Transverse colon (tissue), 4 donors: Measurements from ENCODE around the gene SLC6A15. TPM values are rescaled to one million over a fixed set of nuclear protein-coding genes. Genes with fewer than 3 reads are reported as not detected.

Experiments
- DNase-seq: peaks from one replicate; pipeline ENCODE4 v3.0.0-alpha.2; 2019
- H3K27ac ChIP-seq, 4 donors: fragments of 200-600 bp; sonication (generic); 2 replicates each; pipeline ENCODE4 v1.5.1; 2016 to 2018; ENCODE audit warnings: inconsistent platforms in 4 of 4
- H3K27me3 ChIP-seq: fragments of 200-600 bp; sonication (generic); 2 replicates; pipeline ENCODE4 v1.5.1; 2017; ENCODE audit warnings: inconsistent platforms
- H3K36me3 ChIP-seq, 4 donors: fragments of 200-600 bp; sonication (generic); 2 replicates each; pipeline ENCODE4 v1.5.1; 2017 to 2019; ENCODE audit warnings: inconsistent platforms in 4 of 4
- H3K4me1 ChIP-seq, 4 donors: fragments of 200-600 bp; sonication (generic); 2 replicates each; pipeline ENCODE4 v1.5.1; 2017 to 2020; ENCODE audit warnings: inconsistent platforms in 4 of 4
- H3K4me3 ChIP-seq, 4 donors: fragments of 200-600 bp; sonication (generic); 1 replicate in 1 of 4; 2 replicates in 3 of 4; pipeline versions ENCODE4 v1.5.1 to v1.6.1; 2017 to 2019; ENCODE audit warnings: inconsistent platforms in 4 of 4
- H3K9me3 ChIP-seq, 2 donors: fragments of 200-600 bp; sonication (generic); 2 replicates each; pipeline ENCODE4 v1.5.1; 2017 to 2019; ENCODE audit warnings: inconsistent platforms in 2 of 2
- CTCF ChIP-seq, 5 experiments: fragments of 200-600 bp in 3 of 5; fragments of 450-650 bp in 2 of 5; sonication (generic) in 3 of 5; IDR thresholded peaks; 1 replicate in 2 of 5; 2 replicates in 3 of 5; pipeline ENCODE4 v1.5.1; 2016 to 2017; ENCODE audit warnings: antibody characterized with exemption in 5 of 5, inconsistent platforms in 3 of 5, mild to moderate bottlenecking in 2 of 5, moderate library complexity in 1 of 5
- EP300 ChIP-seq: sonication (generic); formaldehyde crosslinking; IDR thresholded peaks from one replicate; pipeline ENCODE4 v1.6.1; 2017; ENCODE audit warnings: antibody characterized with exemption, low read depth
- POLR2A ChIP-seq: fragments of 450-650 bp; IDR thresholded peaks from one replicate; pipeline ENCODE4 v1.6.1; 2016; ENCODE audit warnings: antibody characterized with exemption, mild to moderate bottlenecking, moderate library complexity
- POLR2AphosphoS5 ChIP-seq, 3 donors: sonication (generic); formaldehyde crosslinking; IDR thresholded peaks; one replicate each; pipeline ENCODE4 v1.6.1; 2016; ENCODE audit warnings: antibody characterized with exemption in 3 of 3
- WGBS, 2 donors: methylation state at CpG; one replicate each; pipeline ENCODE4 v1.1.5; 2018; ENCODE audit warnings: low coverage in 1 of 2; 5-methylcytosine and 5-hydroxymethylcytosine counted together
- in situ Hi-C, 4 donors: fragments of 200-750 bp; cut with MboI; loops; one replicate each; pipeline versions ENCODE4 v1.15.0 to v1.15.1; 2017; ENCODE audit warnings: low sequenced_read_pairs in 3 of 4, low pct_ligation_motif_present in 1 of 4, low pct_unique_long_range_greater_than_20kb in 1 of 4
- intact Hi-C: fragments of 100-400 bp; cut with DNase I; formaldehyde crosslinking; loops from one replicate; pipeline ENCODE4 v1.15.1; 2023; ENCODE audit warnings: low total_unique reads
- total RNA-seq, 4 donors: library from RNA; depleted of rRNA; stranded (reverse); fragments of >200 nt; gene quantifications; one replicate each; pipeline ENCODE4 v1.1.0, GENCODE V29; 2016

The SLC6A15 gene
- total RNA-seq, 4 donors from 2014 or later = 0.27 to 0.79 (median 0.37) TPM; not detected in 1

- no peak for DNase-seq
- in situ Hi-C loops (no loop called here), intact Hi-C loops (no loop called here)
- TF ChIP-seq POLR2AphosphoS5 (IDR thresholded peaks at IDR 0.05) (no peak), EP300 (no peak), POLR2A (no peak), CTCF (IDR thresholded peaks at IDR 0.05) (no peak)
- Histone ChIP-seq H3K27me3 (peaks cover 60% of the 10 kb centered on the region), H3K4me3 (peak overlapping the region in 2 of 4 donors; percentile 33 to 48), H3K36me3 (no peaks in the 10 kb centered on the region), H3K4me1 (peaks cover 0 to 25% (median 16%) of the 10 kb centered on the region in 4 donors), H3K27ac (no peak overlapping the region), H3K9me3 (no peaks in the 10 kb centered on the region)
- WGBS, 2 donors = 19 to 38% methylated on average over 2 to 9 of the region's 9 CpGs
These were observed 523 bp upstream of the SLC6A15 start for GRCh38 chr12:84913129-84913515.

GRCh38 chr12:84911271-84912197 lies 1.1 kb downstream of the SLC6A15 start:
- Histone ChIP-seq H3K27ac (no peak overlapping the region), H3K4me3 (peak overlapping the region in 3 of 4 donors; percentile 20 to 48 (median 33)), H3K36me3 (no peaks in the 10 kb centered on the region), H3K4me1 (peaks cover 0 to 25% (median 16%) of the 10 kb centered on the region in 4 donors), H3K9me3 (no peaks in the 10 kb centered on the region), H3K27me3 (peaks cover 60% of the 10 kb centered on the region)
- WGBS, 2 donors = 5 to 6% methylated on average over 8 to 48 of the region's 48 CpGs
- DNase-seq = peak; percentile 22
- in situ Hi-C loops = no loop called here
- TF ChIP-seq EP300 (no peak), POLR2AphosphoS5 (IDR thresholded peaks at IDR 0.05) (no peak), POLR2A (no peak), CTCF (IDR thresholded peaks at IDR 0.05) (no peak)
- intact Hi-C loops = no loop called here

GRCh38 chr12:84910549-84911241 lies 1.9 kb downstream of the SLC6A15 start:
- H3K27ac ChIP-seq = no peak overlapping the region
- peak overlapping the region in 3 of 4 donors; percentile 20 to 48 (median 33) for H3K4me3 ChIP-seq
- peaks cover 0 to 25% (median 16%) of the 10 kb centered on the region in 4 donors for H3K4me1 ChIP-seq
- TF ChIP-seq EP300 = no peak
- no peak for TF ChIP-seq POLR2A
- TF ChIP-seq CTCF (IDR thresholded peaks at IDR 0.05) = no peak
- in situ Hi-C loops = no loop called here
- no peaks in the 10 kb centered on the region for H3K9me3 ChIP-seq
- peaks cover 60% of the 10 kb centered on the region for H3K27me3 ChIP-seq
- no peak for DNase-seq
- H3K36me3 ChIP-seq = no peaks in the 10 kb centered on the region
- intact Hi-C loops = no loop called here
- 17 to 19% methylated on average over 5 to 21 of the region's 21 CpGs for WGBS, 2 donors

GRCh38 chr12:84904051-84904450 lies 8.5 kb downstream of the SLC6A15 start:
- in situ Hi-C loops = no loop called here
- no peak for DNase-seq

More at GRCh38 chr12:84904051-84904450, 8.5 kb downstream of the SLC6A15 start:
- Histone ChIP-seq H3K9me3 (no peaks in the 10 kb centered on the region), H3K36me3 (no peaks in the 10 kb centered on the region), H3K4me1 (no peaks in the 10 kb centered on the region), H3K27me3 (no peaks in the 10 kb centered on the region), H3K27ac (no peak overlapping the region), H3K4me3 (no peak overlapping the region)
- TF ChIP-seq EP300 = no peak
- TF ChIP-seq CTCF (IDR thresholded peaks at IDR 0.05) = no peak
- no peak for TF ChIP-seq POLR2A
- TF ChIP-seq POLR2AphosphoS5 (IDR thresholded peaks at IDR 0.05) = no peak
- 0 to 34% methylated on average over 1 to 2 of the region's 2 CpGs for WGBS, 2 donors
- intact Hi-C loops = no loop called here
